IMR-90 (cell line): ENCODE results near the gene AGBL5. TPM values are rescaled to one million over a fixed set of nuclear protein-coding genes. Genes with fewer than 3 reads are reported as not detected.

Source experiments
- ATAC-seq: fragments of 200-7000 bp; cut with Tn5 transposase; 2 replicates; pipeline ENCODE4 v1.9.1; 2020; ENCODE audit warnings: low read depth, mild to moderate bottlenecking, moderate library complexity
- Bru-seq: library from RNA; stranded (reverse); fragments of 400-500 nt; gene quantifications from one replicate; lab custom pipeline; 2021; lab: Mats Ljungman, UMichigan
- BruChase-seq, 2 experiments: library from RNA; stranded (reverse); fragments of 400-500 nt; gene quantifications; one replicate each; lab custom pipeline; 2021; lab: Mats Ljungman, UMichigan
- BruUV-seq: library from RNA; stranded (reverse); fragments of 400-500 nt; replicated peaks from 2 replicates; lab custom pipeline; 2021; lab: Mats Ljungman, UMichigan
- CTCF ChIA-PET: fragments of 300-600 bp; formaldehyde crosslinking; extraction: SDS; loops from one replicate; lab custom pipeline; 2021; ENCODE audit warnings: antibody characterized with exemption; lab: Yijun Ruan, JAX
- POLR2A ChIA-PET: fragments of 300-600 bp; sonication (Branson Sonifier 250); formaldehyde crosslinking; loops from one replicate; lab custom pipeline; 2022; ENCODE audit warnings: antibody characterized with exemption; ENCODE audit not compliant: unreplicated experiment; lab: Charles Lee
- DNase-seq: peaks from one replicate; pipeline ENCODE4 v3.0.0; 2013
- H2AFZ ChIP-seq: replicated peaks from 2 replicates; pipeline ENCODE3; 2013; ENCODE audit warnings: low read length, mild to moderate bottlenecking; ENCODE audit not compliant: poor library complexity
- H2AK5ac ChIP-seq: 2 replicates; pipeline ENCODE4 v1.6.1; 2013; ENCODE audit warnings: low read depth, low read length, inconsistent platforms
- H2AK9ac ChIP-seq: replicated peaks from 2 replicates; pipeline ENCODE3; 2013; ENCODE audit warnings: mild to moderate bottlenecking, low read depth, low read length, moderate library complexity; ENCODE audit not compliant: poor library complexity
- H2BK120ac ChIP-seq: 2 replicates; pipeline ENCODE4 v1.6.1; 2013; ENCODE audit warnings: low read depth, low read length, inconsistent platforms
- H2BK15ac ChIP-seq: 3 replicates; pipeline ENCODE4 v1.6.1; 2013; ENCODE audit warnings: low read depth, low read length, inconsistent platforms
- H2BK20ac ChIP-seq: 2 replicates; pipeline ENCODE4 v1.6.1; 2013; ENCODE audit warnings: low read depth, mild to moderate bottlenecking, inconsistent platforms, low read length, moderate library complexity
- H2BK5ac ChIP-seq: 2 replicates; pipeline ENCODE4 v1.6.1; 2013; ENCODE audit warnings: mild to moderate bottlenecking, low read depth, low read length, inconsistent platforms; ENCODE audit not compliant: poor library complexity, severe bottlenecking
- H3K14ac ChIP-seq: replicated peaks from 2 replicates; pipeline ENCODE4 v1.6.1; 2013; ENCODE audit warnings: low read depth, low read length, inconsistent platforms
- H3K18ac ChIP-seq: 2 replicates; pipeline ENCODE4 v1.6.1; 2013; ENCODE audit warnings: low read depth, low read length, control low read depth
- H3K23ac ChIP-seq: 2 replicates; pipeline ENCODE4 v1.6.1; 2013; ENCODE audit warnings: low read depth, low read length, inconsistent platforms
- H3K27ac ChIP-seq: 2 replicates; pipeline ENCODE4 v1.5.1; 2013; ENCODE audit warnings: mild to moderate bottlenecking, control low read depth, low read length; ENCODE audit not compliant: insufficient read depth
- H3K27me3 ChIP-seq: 2 replicates; pipeline ENCODE4 v1.6.1; 2013; ENCODE audit warnings: low read length; ENCODE audit not compliant: control insufficient read depth, insufficient read depth
- H3K36me3 ChIP-seq: 2 replicates; pipeline ENCODE4 v1.6.1; 2013; ENCODE audit warnings: low read length, mixed read lengths; ENCODE audit not compliant: control insufficient read depth, insufficient read depth
- H3K4ac ChIP-seq: 2 replicates; pipeline ENCODE4 v1.6.1; 2013; ENCODE audit warnings: low read depth, low read length, inconsistent platforms
- H3K4me1 ChIP-seq: 2 replicates; pipeline ENCODE4 v1.6.1; 2013; ENCODE audit warnings: low read length, mixed read lengths; ENCODE audit not compliant: control insufficient read depth, insufficient read depth
- H3K4me2 ChIP-seq: 2 replicates; pipeline ENCODE4 v1.6.1; 2013; ENCODE audit warnings: low read depth, mild to moderate bottlenecking, control low read depth, low read length, moderate library complexity
- H3K4me3 ChIP-seq: 2 replicates; pipeline ENCODE4 v1.5.1; 2013; ENCODE audit warnings: low read depth, mild to moderate bottlenecking, control low read depth, low read length, moderate library complexity; ENCODE audit not compliant: insufficient read depth
- H3K56ac ChIP-seq: 2 replicates; pipeline ENCODE4 v1.6.1; 2013; ENCODE audit warnings: low read length, inconsistent platforms; ENCODE audit not compliant: insufficient read depth; ENCODE audit errors: extremely low read depth
- H3K79me1 ChIP-seq, 2 experiments: 2 replicates each; pipeline ENCODE4 v1.6.1; 2013; ENCODE audit warnings: low read length in 2 of 2, inconsistent platforms in 1 of 2, low read depth in 1 of 2
- H3K9ac ChIP-seq: 2 replicates; pipeline ENCODE4 v1.6.1; 2013; ENCODE audit warnings: low read depth, low read length, control low read depth
- H3K9me1 ChIP-seq: 2 replicates; pipeline ENCODE4 v1.6.1; 2013; ENCODE audit warnings: low read length, inconsistent platforms; ENCODE audit not compliant: insufficient read depth
- H3K9me3 ChIP-seq: 2 replicates; pipeline ENCODE4 v1.6.1; 2013; ENCODE audit warnings: low read length; ENCODE audit not compliant: control insufficient read depth, insufficient read depth
- H4K20me1 ChIP-seq: 2 replicates; pipeline ENCODE4 v1.6.1; 2013; ENCODE audit warnings: low read length, inconsistent platforms; ENCODE audit not compliant: insufficient read depth
- H4K5ac ChIP-seq: 2 replicates; pipeline ENCODE4 v1.6.1; 2013; ENCODE audit warnings: mild to moderate bottlenecking, low read depth, low read length, control low read depth
- H4K8ac ChIP-seq, 2 experiments: 2 replicates each; pipeline ENCODE4 v1.6.1; 2013; ENCODE audit warnings: low read depth in 2 of 2, low read length in 2 of 2, control low read depth in 1 of 2, inconsistent platforms in 1 of 2
- H4K91ac ChIP-seq: 2 replicates; pipeline ENCODE4 v1.6.1; 2013; ENCODE audit warnings: low read depth, low read length, inconsistent platforms; ENCODE audit not compliant: insufficient read depth
- BHLHE40 ChIP-seq: fragments of 150-350 bp; IDR thresholded peaks from 2 replicates; pipeline ENCODE4 v1.6.1; 2016; ENCODE audit warnings: mild to moderate bottlenecking, low read depth, low read length
- CEBPB ChIP-seq: IDR thresholded peaks from 2 replicates; pipeline ENCODE4 v1.6.1; 2012; ENCODE audit warnings: low read depth, low read length, improper control_type of control experiment
- CTCF ChIP-seq: conservative IDR thresholded peaks from 2 replicates; pipeline ENCODE4 v1.5.1; 2012; ENCODE audit warnings: mild to moderate bottlenecking, low read depth, low read length, improper control_type of control experiment
- FOS ChIP-seq: fragments of 150-350 bp; IDR thresholded peaks from 2 replicates; pipeline ENCODE4 v1.6.1; 2016; ENCODE audit warnings: low read depth, low read length
- MAFK ChIP-seq: IDR thresholded peaks from 2 replicates; pipeline ENCODE4 v1.6.1; 2012; ENCODE audit warnings: low read depth, low read length, improper control_type of control experiment
- MXI1 ChIP-seq: IDR thresholded peaks from 2 replicates; pipeline ENCODE4 v1.6.1; 2012; ENCODE audit warnings: low read depth, mild to moderate bottlenecking, low read length, moderate library complexity, borderline replicate concordance
- NFE2L2 ChIP-seq: fragments of 150-350 bp; IDR thresholded peaks from 2 replicates; pipeline ENCODE4 v1.6.1; 2016; ENCODE audit warnings: low read depth, mild to moderate bottlenecking, low read length
- POLR2A ChIP-seq: IDR thresholded peaks from 2 replicates; pipeline ENCODE4 v1.6.1; 2012; ENCODE audit warnings: mild to moderate bottlenecking, low read depth, low read length
- RAD21 ChIP-seq: IDR thresholded peaks from 2 replicates; pipeline ENCODE4 v1.6.1; 2012; ENCODE audit warnings: low read length, improper control_type of control experiment
- RFX5 ChIP-seq: IDR thresholded peaks from 2 replicates; pipeline ENCODE4 v1.8.0; 2012; ENCODE audit warnings: low read depth, mild to moderate bottlenecking, low read length, moderate library complexity
- SMC3 ChIP-seq: fragments of 150-350 bp; IDR thresholded peaks from 2 replicates; pipeline ENCODE4 v1.6.1; 2016; ENCODE audit warnings: low read depth, mild to moderate bottlenecking, antibody characterized with exemption, low read length, moderate library complexity
- USF2 ChIP-seq: fragments of 150-350 bp; IDR thresholded peaks from 2 replicates; pipeline ENCODE4 v1.6.1; 2017; ENCODE audit warnings: mild to moderate bottlenecking, antibody characterized with exemption, low read length, low read depth
- WGBS, 2 experiments: methylation state at CpG; one replicate each; pipeline versions ENCODE4 v1.1.5 to v1.1.7; 2013; ENCODE audit warnings: missing lambda C conversion rate in 2 of 2; ENCODE audit not compliant: insufficient read length in 1 of 2; ENCODE audit errors: extremely low coverage in 2 of 2; 5-methylcytosine and 5-hydroxymethylcytosine counted together
- dilution Hi-C: fragments of 300-500 bp; cut with HindIII; formaldehyde crosslinking; loops from one replicate; pipeline ENCODE4 v1.14.3; 2018; ENCODE audit warnings: low sequenced_read_pairs; ENCODE audit not compliant: unreplicated experiment
- in situ Hi-C: fragments of 300-500 bp; cut with MboI; formaldehyde crosslinking; loops from 3 replicates; pipeline ENCODE4 v1.14.3; 2019; ENCODE audit warnings: low sequenced_read_pairs, inconsistent platforms, mixed read lengths
- intact Hi-C: fragments of 100-400 bp; cut with micrococcal nuclease; formaldehyde crosslinking; loops from 2 replicates; pipeline ENCODE4 v1.10.0; 2022
- long read RNA-seq: library from polyadenylated mRNA; unstranded; transcript quantifications from one replicate; pipeline ENCODE4 v2.0.0, GENCODE V29; 2021; ENCODE audit not compliant: unreplicated experiment
- polyA plus RNA-seq, 3 experiments: library from polyadenylated mRNA; depleted of rRNA; stranded (reverse); fragments of >200 nt; gene quantifications; 2 replicates each; pipeline ENCODE4 v1.2.3, GENCODE V29; 2012; ENCODE audit warnings: low replicate concordance in 1 of 3
- total RNA-seq: library from RNA; depleted of rRNA; stranded (reverse); fragments of >200 nt; gene quantifications from 2 replicates; pipeline ENCODE4 v1.2.3, GENCODE V29; 2012; rRNA removed

The AGBL5 gene
- total RNA-seq (22.8 and 26.2 TPM in 2 replicates), polyA plus RNA-seq (2012; rRNA removed) (19.0 and 21.1 TPM in 2 replicates), Bru-seq, nascent RNA (percentile 39 among the genes with signal in this experiment), BruChase-seq, experiment 1, labeled RNA remaining after a 6-hour chase (percentile 44 among the genes with signal in this experiment), BruChase-seq, experiment 2, labeled RNA remaining after a 2-hour chase (percentile 37 among the genes with signal in this experiment)
- polyA plus RNA-seq (2012; cell fraction: cytosol; rRNA removed): 18.5 and 25.0 TPM in 2 replicates
- 12.2 and 14.9 TPM in 2 replicates for polyA plus RNA-seq (2012; cell fraction: nucleus; rRNA removed; ENCODE audit: low replicate concordance)
- long read RNA-seq, transcript AGBL5-201 (11 exons, 2,382 nt): major isoform, 9 of 35 reads
- long read RNA-seq, partial matches to known transcripts: 4 of 35 reads
- long read RNA-seq, other reads (novel, unspliced or antisense): 19 of 35 reads

GRCh38 chr2:27050996-27051901 lies at the start of gene AGBL5:
Gene AGBL5, plus strand, starts transcription at chr2:27051668. Its CDS starts 1,291 bp downstream, at chr2:27052959.
- H3K4me2 ChIP-seq: peak within 1 kb of the TSS; percentile 96
- intact Hi-C loops (loop anchor here (1.0 to 2.0 kb wide), 5 partner anchors 19 to 90 kb away; partner anchors contain the start of genes KHK, OST4 and TMEM214), dilution Hi-C loops (no loop called here), in situ Hi-C loops (no loop called here)
- no peaks in the 10 kb centered on the region for H3K27me3 ChIP-seq
- peak within 1 kb of the TSS; percentile 47 for H2AK5ac ChIP-seq
- H3K18ac ChIP-seq: peak within 1 kb of the TSS; percentile 27; the same call in 1 of the 2 replicates
- peak within 1 kb of the TSS; percentile 69 for H4K91ac ChIP-seq
- no peak within 1 kb of the TSS for H2BK20ac ChIP-seq
- H3K4me3 ChIP-seq: peak within 1 kb of the TSS; percentile 78
- peaks cover 21% of the 10 kb centered on the region for H3K36me3 ChIP-seq
- ATAC-seq (peak; percentile 68), DNase-seq (peak; percentile 90)
- peak within 1 kb of the TSS; percentile 71; the same call in 1 of the 2 replicates for H3K56ac ChIP-seq
- H3K14ac ChIP-seq: peak within 1 kb of the TSS; percentile 77
- CTCF ChIA-PET: interaction anchor here (0.7 to 1.0 kb wide), 3 partner anchors 30 to 128 kb away, joined by 3 read pairs; no protein-coding TSS in a partner anchor
- peak within 1 kb of the TSS; percentile 78 for H3K27ac ChIP-seq
- POLR2A ChIA-PET: interaction anchor here (0.5 to 1.2 kb wide), 2 partner anchors 8 to 14 kb away, joined by 3 read pairs; no protein-coding TSS in a partner anchor
- H2BK120ac ChIP-seq: 0 out of 2 replicates have a peak within 1 kb of the TSS, but pooled peaks have one; percentile 12
- H3K9me1 ChIP-seq: peaks cover 9% of the 10 kb centered on the region
- BruUV-seq: no TSS peak
- H4K5ac ChIP-seq: peak within 1 kb of the TSS; percentile 63
- H2AK9ac ChIP-seq: peak within 1 kb of the TSS; percentile 81
- H3K4me1 ChIP-seq: peaks cover 5% of the 10 kb centered on the region
- H4K20me1 ChIP-seq: peaks cover 13% of the 10 kb centered on the region
- peak within 1 kb of the TSS; percentile 22 to 91; a peak in 3 of 4 replicates for H4K8ac ChIP-seq
- peak within 1 kb of the TSS; percentile 93 for H2AFZ ChIP-seq
- H3K9me3 ChIP-seq: no peaks in the 10 kb centered on the region
- peak within 1 kb of the TSS; percentile 75 for H2BK5ac ChIP-seq
- peak within 1 kb of the TSS; percentile 75 for H3K4ac ChIP-seq
- H3K79me1 ChIP-seq: peaks cover 0 to 24% of the 10 kb centered on the region in 2 experiments; a peak in 2 of 4 replicates
- H3K23ac ChIP-seq: peak within 1 kb of the TSS; percentile 78; the same call in 1 of the 2 replicates
- H3K9ac ChIP-seq: peak within 1 kb of the TSS; percentile 83
- no peak within 1 kb of the TSS for H2BK15ac ChIP-seq
- 1% methylated on average over 42 of the region's 67 CpGs; no CpG with 5 or more reads in 1 of the 2 experiments for WGBS, 2 experiments
- TF ChIP-seq MXI1 (0 out of 2 replicates have a peak, but pooled peaks have one; percentile 35), MAFK (no peak), FOS (peak; percentile 90), CEBPB (no peak), USF2 (no peak), POLR2A (peak; percentile 10; the same call in 1 of the 2 replicates), NFE2L2 (no peak; the same call in 1 of the 2 replicates), BHLHE40 (no peak; the same call in none of the 2 replicates), RAD21 (no peak), SMC3 (no peak), RFX5 (no peak), CTCF (no peak)
